ENCODE measurements around the gene DIO3. TPM values are rescaled to one million over a fixed set of nuclear protein-coding genes. Genes with fewer than 3 reads are reported as not detected.

Gene DIO3
- total RNA-seq, 1 experiment from 2014 or later: not detected

- H3K27me3 ChIP-seq (ENCODE audit: insufficient read depth, low read length): no peaks in the 10 kb centered on the region
- no peak overlapping the region for H3K14ac ChIP-seq (ENCODE audit: insufficient read depth, low read length)
- H3K4me1 Mint-ChIP-seq: peaks cover 3 to 8% of the 10 kb centered on the region in 2 experiments; a peak in 3 of 4 replicates
- H3K79me1 ChIP-seq (ENCODE audit: insufficient read depth, low read depth, low read length, poor library complexity, severe bottlenecking): no peaks in the 10 kb centered on the region
- H2BK15ac ChIP-seq (ENCODE audit: low read depth, low read length): no peak overlapping the region
- peaks cover 0 to 6% (median 2%) of the 10 kb centered on the region in 3 experiments; a peak in 3 of 7 replicates for H3K36me3 Mint-ChIP-seq (ENCODE audit: insufficient read depth in 1 of 3, low read depth in 3 of 3)
- peaks cover 28% of the 10 kb centered on the region for H3K27me3 Mint-ChIP-seq (ENCODE audit: low read depth)
- no peak for TF ChIP-seq CTCF (conservative IDR thresholded peaks at IDR 0.05)
- H3T11ph ChIP-seq (ENCODE audit: low read length): no peak overlapping the region
- H2BK20ac ChIP-seq (ENCODE audit: low read depth, low read length, poor library complexity, severe bottlenecking): no peak overlapping the region
- H3K27ac ChIP-seq (ENCODE audit: insufficient read length, low read depth, low read length): no peak overlapping the region
- H3K79me2 ChIP-seq (ENCODE audit: insufficient read depth, low read length): no peaks in the 10 kb centered on the region
- H3K4me3 Mint-ChIP-seq: no peak overlapping the region
- no peak overlapping the region for H3K23ac ChIP-seq (ENCODE audit: insufficient read length, low read depth, low read length)
- no peak overlapping the region for H4K8ac ChIP-seq (replicated peaks; ENCODE audit: insufficient read length, low read depth, low read length)
- no peak overlapping the region for H2BK5ac ChIP-seq (ENCODE audit: insufficient read length, low read length)
- peaks cover 7 to 10% of the 10 kb centered on the region in 2 experiments for H3K9me3 Mint-ChIP-seq
- no peak overlapping the region for H2AK5ac ChIP-seq (ENCODE audit: insufficient read length, low read length)
- no peak overlapping the region for H3K4ac ChIP-seq (ENCODE audit: low read depth, low read length)
- H3K4me1 ChIP-seq (ENCODE audit: insufficient read depth, low read length): no peaks in the 10 kb centered on the region
- H3K23me2 ChIP-seq (ENCODE audit: insufficient read length, low read depth, low read length, poor library complexity, severe bottlenecking): no peaks in the 10 kb centered on the region
- H4K20me1 ChIP-seq (ENCODE audit: control insufficient read depth, insufficient read depth, insufficient read length): no peaks in the 10 kb centered on the region
- H3K9ac ChIP-seq (ENCODE audit: extremely low read depth, insufficient read length, low read length): no peak overlapping the region
- no CpG with 5 or more reads among the region's 22 CpGs for WGBS (ENCODE audit: extremely low coverage, insufficient read length, low lambda C conversion rate)
- H2BK12ac ChIP-seq (ENCODE audit: insufficient read length, low read depth, low read length): no peak overlapping the region
- no peak overlapping the region for H3K4me2 ChIP-seq (ENCODE audit: insufficient read depth, insufficient read length, low read length)
- no peak overlapping the region for H2BK120ac ChIP-seq (ENCODE audit: low read depth, low read length, poor library complexity, severe bottlenecking)
- no peak overlapping the region for H4K91ac ChIP-seq (ENCODE audit: insufficient read length, low read depth, low read length)
- no peak overlapping the region for H4K5ac ChIP-seq (ENCODE audit: insufficient read length, low read depth, low read length)
- H3K9me3 ChIP-seq (ENCODE audit: control insufficient read depth, low read depth, low read length): peaks cover 6% of the 10 kb centered on the region
- H3K56ac ChIP-seq (ENCODE audit: insufficient read length, low read depth, low read length): no peak overlapping the region
- no peak for DNase-seq
- no peak overlapping the region for H3K18ac ChIP-seq (ENCODE audit: insufficient read length, low read depth, low read length)
- H3K27ac Mint-ChIP-seq: peak overlapping the region in 1 of 3 experiments; percentile 52; a peak in 1 of 7 replicates
- H2AFZ ChIP-seq (ENCODE audit: low read length): no peak overlapping the region
Measured at GRCh38 chr14:101540481-101541462, 20.5 kb upstream of the DIO3 start.

Data from H9 (cell line).